ENCODE results near the gene ANK2.

ANK2 gene

DNA sequence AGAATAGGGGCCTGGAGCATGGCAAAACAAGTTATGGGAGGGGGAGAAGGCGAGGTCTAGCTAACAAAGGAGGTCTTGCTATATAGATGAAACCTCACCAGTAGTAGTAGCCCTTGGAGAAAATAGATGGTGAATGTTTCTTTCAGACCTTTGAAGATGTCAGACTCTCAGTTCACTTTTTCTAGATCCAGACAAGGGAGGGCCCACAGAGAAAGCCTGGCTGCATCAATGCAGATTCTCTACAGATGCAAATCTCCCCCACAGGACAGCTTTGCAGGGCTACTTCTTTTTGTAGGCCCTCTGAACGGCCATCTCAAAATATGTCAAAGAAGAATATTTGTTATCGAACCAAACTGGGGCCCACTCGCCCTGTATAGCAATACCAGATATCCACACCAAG is 159.7 kb downstream of the ANK2 start:
- TF ChIP-seq ZFX (IDR thresholded peaks at IDR 0.05), result no peak
- TF ChIP-seq, protein P1, sequence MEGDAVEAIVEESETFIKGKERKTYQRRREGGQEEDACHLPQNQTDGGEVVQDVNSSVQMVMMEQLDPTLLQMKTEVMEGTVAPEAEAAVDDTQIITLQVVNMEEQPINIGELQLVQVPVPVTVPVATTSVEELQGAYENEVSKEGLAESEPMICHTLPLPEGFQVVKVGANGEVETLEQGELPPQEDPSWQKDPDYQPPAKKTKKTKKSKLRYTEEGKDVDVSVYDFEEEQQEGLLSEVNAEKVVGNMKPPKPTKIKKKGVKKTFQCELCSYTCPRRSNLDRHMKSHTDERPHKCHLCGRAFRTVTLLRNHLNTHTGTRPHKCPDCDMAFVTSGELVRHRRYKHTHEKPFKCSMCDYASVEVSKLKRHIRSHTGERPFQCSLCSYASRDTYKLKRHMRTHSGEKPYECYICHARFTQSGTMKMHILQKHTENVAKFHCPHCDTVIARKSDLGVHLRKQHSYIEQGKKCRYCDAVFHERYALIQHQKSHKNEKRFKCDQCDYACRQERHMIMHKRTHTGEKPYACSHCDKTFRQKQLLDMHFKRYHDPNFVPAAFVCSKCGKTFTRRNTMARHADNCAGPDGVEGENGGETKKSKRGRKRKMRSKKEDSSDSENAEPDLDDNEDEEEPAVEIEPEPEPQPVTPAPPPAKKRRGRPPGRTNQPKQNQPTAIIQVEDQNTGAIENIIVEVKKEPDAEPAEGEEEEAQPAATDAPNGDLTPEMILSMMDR (conservative IDR thresholded peaks at IDR 0.05), result no peak
- no peak overlapping the region for H3K27ac ChIP-seq

GRCh38 chr4:113209652-113210320 is 160.3 kb downstream of the ANK2 start:
- no peak overlapping the region for H3K27ac ChIP-seq
- TF ChIP-seq ZFX (IDR thresholded peaks at IDR 0.05), result no peak
- TF ChIP-seq, protein P1 (conservative IDR thresholded peaks at IDR 0.05), result no peak

DNA sequence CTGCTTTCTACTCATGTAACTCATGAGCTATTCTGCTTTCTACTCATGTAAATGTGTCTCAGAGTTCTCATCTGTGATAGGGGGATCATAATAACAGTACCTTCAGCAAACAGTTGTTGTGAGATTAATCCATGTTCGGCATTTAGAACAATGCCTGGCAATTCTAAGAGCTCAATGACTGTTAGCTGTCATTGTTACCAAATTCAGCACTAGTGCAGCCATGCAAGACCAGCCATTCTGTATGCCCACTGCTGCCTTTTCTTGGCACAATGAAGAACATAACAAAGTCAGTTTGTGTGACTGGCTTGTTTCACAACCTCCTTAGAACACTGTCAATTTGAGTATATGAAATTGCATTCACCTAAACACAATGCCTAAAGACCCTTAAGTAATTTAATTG is 163.2 kb downstream of the ANK2 start:
- H3K27ac ChIP-seq, result no peak overlapping the region
- no peak for TF ChIP-seq ZFX (IDR thresholded peaks at IDR 0.05)
- TF ChIP-seq, protein P1 (conservative IDR thresholded peaks at IDR 0.05), result no peak

GRCh38 chr4:113221990-113222389 is 172.5 kb downstream of the ANK2 start:
- no peak overlapping the region for H3K27ac ChIP-seq
- TF ChIP-seq, protein P1 (conservative IDR thresholded peaks at IDR 0.05), result no peak
- no peak for TF ChIP-seq ZFX (IDR thresholded peaks at IDR 0.05)

- TF ChIP-seq, protein P1 (conservative IDR thresholded peaks at IDR 0.05), result no peak
- TF ChIP-seq ZFX (IDR thresholded peaks at IDR 0.05), result no peak
- no peak overlapping the region for H3K27ac ChIP-seq
Observed at GRCh38 chr4:113222471-113222870, 173.0 kb downstream of the ANK2 start.

GRCh38 chr4:113223001-113223400 is 173.5 kb downstream of the ANK2 start:
- TF ChIP-seq, protein P1 (conservative IDR thresholded peaks at IDR 0.05), result no peak
- no peak for TF ChIP-seq ZFX (IDR thresholded peaks at IDR 0.05)
- no peak overlapping the region for H3K27ac ChIP-seq

- no peak overlapping the region for H3K27ac ChIP-seq
- TF ChIP-seq, protein P1 (conservative IDR thresholded peaks at IDR 0.05), result no peak
- no peak for TF ChIP-seq ZFX (IDR thresholded peaks at IDR 0.05)
Observed at GRCh38 chr4:113232194-113232593, 182.7 kb downstream of the ANK2 start.
